ENCODE data around the gene EIF4A3. TPM values are rescaled to one million over a fixed set of nuclear protein-coding genes. Genes with fewer than 3 reads are reported as not detected.
A peak's percentile ranks its signal among the peaks of the same experiment; 100 is the strongest.

EIF4A3 gene
- total RNA-seq, 2 donors from 2014 or later = 16.8 to 40.7 TPM

GRCh38 chr17:80146121-80147034, 550 bp downstream of the EIF4A3 start:
- intact Hi-C loops (cut with DNase I) = no loop called here
- WGBS, 2 donors = 0 to 1% methylated on average over 12 to 67 of the region's 69 CpGs
- Histone ChIP-seq H3K4me3 (peak overlapping the region; percentile 55 to 87), H3K36me3 (replicated peaks in 1 of 2; ENCODE audit: insufficient read depth in 1 of 2, low read depth in 2 of 2) (peaks cover 0 to 12% of the 10 kb centered on the region in 2 donors), H3K27ac (peak overlapping the region; percentile 75 to 95 (median 86)), H3K4me1 (peaks cover 17% of the 10 kb centered on the region), H3K9me3 (no peaks in the 10 kb centered on the region), H3K27me3 (no peaks in the 10 kb centered on the region)
- DNase-seq (peak in 2 of 4 donors; percentile 16 to 17), ATAC-seq (peak; percentile 8)
- TF ChIP-seq, protein P1, sequence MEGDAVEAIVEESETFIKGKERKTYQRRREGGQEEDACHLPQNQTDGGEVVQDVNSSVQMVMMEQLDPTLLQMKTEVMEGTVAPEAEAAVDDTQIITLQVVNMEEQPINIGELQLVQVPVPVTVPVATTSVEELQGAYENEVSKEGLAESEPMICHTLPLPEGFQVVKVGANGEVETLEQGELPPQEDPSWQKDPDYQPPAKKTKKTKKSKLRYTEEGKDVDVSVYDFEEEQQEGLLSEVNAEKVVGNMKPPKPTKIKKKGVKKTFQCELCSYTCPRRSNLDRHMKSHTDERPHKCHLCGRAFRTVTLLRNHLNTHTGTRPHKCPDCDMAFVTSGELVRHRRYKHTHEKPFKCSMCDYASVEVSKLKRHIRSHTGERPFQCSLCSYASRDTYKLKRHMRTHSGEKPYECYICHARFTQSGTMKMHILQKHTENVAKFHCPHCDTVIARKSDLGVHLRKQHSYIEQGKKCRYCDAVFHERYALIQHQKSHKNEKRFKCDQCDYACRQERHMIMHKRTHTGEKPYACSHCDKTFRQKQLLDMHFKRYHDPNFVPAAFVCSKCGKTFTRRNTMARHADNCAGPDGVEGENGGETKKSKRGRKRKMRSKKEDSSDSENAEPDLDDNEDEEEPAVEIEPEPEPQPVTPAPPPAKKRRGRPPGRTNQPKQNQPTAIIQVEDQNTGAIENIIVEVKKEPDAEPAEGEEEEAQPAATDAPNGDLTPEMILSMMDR (IDR thresholded peaks at IDR 0.05) = no peak
- TF ChIP-seq POLR2A (IDR thresholded peaks at IDR 0.05) = no peak

- H3K27ac ChIP-seq = peak overlapping the region in 3 of 4 donors; percentile 86 to 95 (median 87)
- ATAC-seq (no peak), DNase-seq (no peak)
- peak overlapping the region in 1 of 2 donors; percentile 87 for H3K4me3 ChIP-seq
- intact Hi-C loops (cut with DNase I) = no loop called here
- no peaks in the 10 kb centered on the region for H3K27me3 ChIP-seq
- H3K36me3 ChIP-seq (replicated peaks in 1 of 2; ENCODE audit: insufficient read depth in 1 of 2, low read depth in 2 of 2) = peaks cover 0 to 18% of the 10 kb centered on the region in 2 donors
- 53 to 59% methylated on average over 10 of the region's 10 CpGs for WGBS, 2 donors
- no peak for TF ChIP-seq POLR2A (IDR thresholded peaks at IDR 0.05)
- H3K9me3 ChIP-seq = no peaks in the 10 kb centered on the region
- peaks cover 17% of the 10 kb centered on the region for H3K4me1 ChIP-seq
Measured at GRCh38 chr17:80145076-80146075, 1.6 kb downstream of the EIF4A3 start.

DNA sequence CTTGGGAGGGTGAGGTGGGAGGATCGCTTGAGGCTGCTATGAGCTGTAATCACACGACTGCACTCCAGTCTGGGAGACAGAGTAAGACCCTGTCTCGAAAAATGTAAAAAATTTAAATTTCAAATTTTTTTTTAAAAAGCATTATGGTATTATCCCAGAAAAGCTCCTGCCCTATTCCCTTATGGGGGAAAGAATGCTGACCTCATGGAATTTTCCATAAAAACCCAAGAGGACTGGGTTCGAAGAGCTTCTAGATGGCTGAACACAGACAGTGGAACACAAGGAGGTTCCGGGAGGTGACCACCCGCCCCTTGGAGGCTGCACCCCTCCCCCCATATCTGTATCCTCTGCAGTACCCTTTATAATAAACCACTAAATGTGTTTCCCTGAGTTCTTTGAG, 4.0 kb downstream of the EIF4A3 start:
- Histone ChIP-seq H3K9me3 (no peaks in the 10 kb centered on the region), H3K27ac (no peak overlapping the region), H3K4me3 (no peak overlapping the region), H3K4me1 (peaks cover 13% of the 10 kb centered on the region), H3K27me3 (no peaks in the 10 kb centered on the region), H3K36me3 (replicated peaks in 1 of 2; ENCODE audit: insufficient read depth in 1 of 2, low read depth in 2 of 2) (peaks cover 7 to 35% of the 10 kb centered on the region in 2 donors)
- ATAC-seq = no peak
- DNase-seq = no peak
- 90 to 93% methylated on average over 6 of the region's 6 CpGs for WGBS, 2 donors
- intact Hi-C loops (cut with DNase I) = no loop called here
- TF ChIP-seq, protein P1 (IDR thresholded peaks at IDR 0.05) = no peak
- no peak for TF ChIP-seq POLR2A (IDR thresholded peaks at IDR 0.05)

DNA sequence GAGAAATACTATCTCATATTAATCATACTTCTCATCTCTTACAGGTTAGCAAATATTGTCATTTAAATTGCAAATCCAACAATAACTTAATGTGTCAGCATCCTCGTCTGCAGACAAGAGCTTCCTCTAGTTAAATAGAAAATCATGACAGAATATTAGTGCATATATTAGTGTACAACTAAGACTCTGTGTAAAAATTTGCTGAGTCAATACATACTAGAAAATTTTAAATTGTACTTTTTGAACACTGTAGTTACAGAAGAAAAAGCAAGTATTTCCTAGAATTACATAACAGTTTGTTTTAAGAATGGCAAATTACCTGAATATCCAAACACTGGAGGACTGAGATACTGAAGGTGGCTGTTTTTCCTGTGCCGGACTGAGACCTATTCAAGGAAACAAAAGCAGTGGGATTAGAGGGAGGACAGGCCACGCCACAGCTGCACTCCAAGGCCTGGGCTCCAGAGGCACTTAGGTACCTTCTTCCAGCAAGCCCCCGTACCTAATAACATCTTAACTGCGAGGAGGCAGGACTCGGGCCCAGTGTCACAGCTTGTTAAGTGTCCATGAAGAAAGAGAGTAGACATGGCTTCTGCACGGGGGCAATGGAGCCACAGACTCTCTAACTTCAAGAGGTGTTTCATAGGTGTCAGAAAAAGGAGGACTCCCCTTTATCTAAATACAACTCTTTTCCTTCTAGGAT, 5.3 kb downstream of the EIF4A3 start:
- Histone ChIP-seq H3K4me3 (no peak overlapping the region), H3K27ac (no peak overlapping the region), H3K36me3 (replicated peaks in 1 of 2; ENCODE audit: insufficient read depth in 1 of 2, low read depth in 2 of 2) (peaks cover 8 to 48% of the 10 kb centered on the region in 2 donors), H3K4me1 (peaks cover 13% of the 10 kb centered on the region), H3K27me3 (no peaks in the 10 kb centered on the region), H3K9me3 (no peaks in the 10 kb centered on the region)
- no peak for ATAC-seq
- TF ChIP-seq, protein P1 (IDR thresholded peaks at IDR 0.05) = no peak
- no peak for TF ChIP-seq POLR2A (IDR thresholded peaks at IDR 0.05)
- intact Hi-C loops (cut with DNase I) = no loop called here
- 90% methylated on average over 7 of the region's 7 CpGs for WGBS, 2 donors
- no peak for DNase-seq

All from body of pancreas (tissue), 4 donors.